Heart left ventricle (tissue), 13 donors: ENCODE measurements around the gene RAD51B.

Experiments used
- CTCF ChIP-seq, 12 donors: fragments of 200-600 bp; sonication (generic) in 4 of 12; IDR thresholded peaks; one replicate each; pipeline versions ENCODE4 v1.5.0 to v1.8.0; 2018 to 2022; ENCODE audit warnings: antibody characterized with exemption in 12 of 12, mild to moderate bottlenecking in 5 of 12
- POLR2A ChIP-seq, 2 donors: fragments of 450-650 bp; IDR thresholded peaks; one replicate each; pipeline ENCODE4 v1.6.1; 2017; ENCODE audit warnings: antibody characterized with exemption in 2 of 2, mild to moderate bottlenecking in 2 of 2, moderate library complexity in 2 of 2
- donor health status: ischemic (EF 13 %, LVEDD 7.1; RV severe dilation, severe dysfunction).
- donor health status: DM: no; HTN: yes; CAD: no.
- donor health status: DM: no; HTN: no; CAD: no.
- donor health status: ischemic (EF 25% LVEDD 6.9; RV normal size, moderate dysfunction).
- donor health status: ischemic (EF 25% LVEDD 5.7; RV mildly dilated, moderate dysfunction).
- donor health status: ischemic (EF 35%, LVEDD 5.7; RV mildly dilated, moderate dysfunction).
- donor health status: nonischemic (EF 11% LVEDD 7.7; RV severe dilation, severe dysfunction).
- donor health status: DM: yes; HTN: yes; CAD: no.
- donor health status: PGD.
- donor health status: ischemic (EF 29% LVEDD 5.4; RV normal size, mild dysfunction).
- donor health status: nonischemic (EF 23%, LVEDD 6.1; RV moderate dilation, normal function).

DNA sequence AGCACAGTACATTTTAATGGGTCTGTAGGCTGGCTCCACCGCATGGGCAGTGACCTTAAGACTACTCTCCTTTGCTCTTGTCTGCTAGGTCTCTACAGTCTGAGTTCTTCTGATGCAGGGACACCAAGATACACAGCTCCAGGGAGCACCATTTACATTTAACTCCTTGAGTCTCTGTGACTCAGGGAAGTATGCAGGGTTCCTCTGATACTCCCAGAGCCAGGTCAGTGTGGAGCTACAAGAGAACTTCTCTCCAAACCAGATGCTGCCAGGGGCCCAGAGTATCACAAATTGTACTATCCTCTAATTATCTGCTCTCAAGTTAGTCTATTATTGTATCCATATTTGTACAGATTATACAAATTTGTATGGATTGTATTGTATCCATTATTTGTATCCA lies 958.1 kb downstream of the RAD51B start:
- TF ChIP-seq CTCF (IDR thresholded peaks at IDR 0.05): no peak
- TF ChIP-seq POLR2A (IDR thresholded peaks at IDR 0.05): no peak
